Endothelial cell of umbilical vein (primary cell): Measurements from ENCODE around the gene GALNT17. TPM values are rescaled to one million over a fixed set of nuclear protein-coding genes. Genes with fewer than 3 reads are reported as not detected.

ENCODE experiments used
- BruUV-seq: library from RNA; stranded (reverse); fragments of 400-500 nt; replicated peaks from 2 replicates; lab custom pipeline; 2021; lab: Mats Ljungman, UMichigan
- CTCF ChIA-PET: fragments of 300-600, 350-600 bp; sonication (Branson Sonifier 250); formaldehyde crosslinking; loops from one replicate; lab custom pipeline; 2021; ENCODE audit warnings: antibody characterized with exemption, inconsistent platforms; lab: Charles Lee
- POLR2A ChIA-PET: fragments of 300-600, 350-600 bp; sonication (Branson Sonifier 250); formaldehyde crosslinking; loops from one replicate; lab custom pipeline; 2021; ENCODE audit warnings: antibody characterized with exemption, inconsistent platforms; lab: Charles Lee
- DNase-seq: peaks from one replicate; pipeline ENCODE4 v3.0.0-alpha.2; 2011; ENCODE audit warnings: low read depth, low spot score
- FAIRE-seq: peaks from 2 replicates; lab custom pipeline; 2011; peaks lifted over from hg19 to GRCh38; lab: Jason Lieb, UNC
- H2AFZ ChIP-seq: 2 replicates; pipeline ENCODE4 v1.6.0; 2012; ENCODE audit warnings: low read depth, low read length, control low read depth, inconsistent platforms
- H3K27ac ChIP-seq: 2 replicates; pipeline ENCODE4 v1.5.1; 2011; ENCODE audit warnings: low read depth, mild to moderate bottlenecking, control low read depth, low read length, moderate library complexity; ENCODE audit not compliant: insufficient read depth
- H3K27me3 ChIP-seq, 2 experiments: 2 replicates each; pipeline versions ENCODE4 v1.6.0 to v1.6.1; 2011; ENCODE audit warnings: low read length in 2 of 2, mixed read lengths in 1 of 2; ENCODE audit not compliant: control insufficient read depth in 2 of 2, insufficient read depth in 2 of 2
- H3K36me3 ChIP-seq, 2 experiments: 2 replicates in 1 of 2; 3 replicates in 1 of 2; pipeline ENCODE4 v1.5.1; 2011; ENCODE audit warnings: low read length in 2 of 2, mild to moderate bottlenecking in 1 of 2, moderate library complexity in 1 of 2; ENCODE audit not compliant: control insufficient read depth in 2 of 2, insufficient read depth in 2 of 2; ENCODE audit errors: extremely low read depth in 1 of 2
- H3K4me1 ChIP-seq: 3 replicates; pipeline ENCODE4 v1.5.1; 2011; ENCODE audit warnings: mild to moderate bottlenecking, low read length; ENCODE audit not compliant: control insufficient read depth, insufficient read depth; ENCODE audit errors: extremely low read depth
- H3K4me2 ChIP-seq: 2 replicates; pipeline ENCODE4 v1.6.1; 2011; ENCODE audit warnings: low read length, control low read depth, mixed read lengths; ENCODE audit not compliant: insufficient read depth
- H3K4me3 ChIP-seq, 3 experiments: fragments of 200-600 bp in 1 of 3; sonication (generic), shearing (Covaris generic) in 1 of 3; replicated peaks in 1 of 3; 2 replicates each; pipeline ENCODE4 v1.5.1; 2011 to 2016; ENCODE audit warnings: control low read depth in 3 of 3, low read length in 3 of 3, mild to moderate bottlenecking in 2 of 3, inconsistent platforms in 1 of 3, low read depth in 1 of 3, moderate library complexity in 1 of 3; ENCODE audit not compliant: insufficient read depth in 1 of 3
- H3K79me2 ChIP-seq: 2 replicates; pipeline ENCODE4 v1.6.0; 2012; ENCODE audit warnings: low read length, inconsistent platforms; ENCODE audit not compliant: control insufficient read depth, insufficient read depth
- H3K9ac ChIP-seq: replicated peaks from 2 replicates; pipeline ENCODE3; 2011; ENCODE audit warnings: low read length, control low read depth; ENCODE audit not compliant: insufficient read depth; ENCODE audit errors: extremely low read depth
- H3K9me1 ChIP-seq: replicated peaks from 3 replicates; pipeline ENCODE4 v1.6.0; 2011; ENCODE audit warnings: mild to moderate bottlenecking, low read length; ENCODE audit not compliant: control insufficient read depth, insufficient read depth; ENCODE audit errors: extremely low read depth
- H3K9me3 ChIP-seq: replicated peaks from 2 replicates; pipeline ENCODE4 v1.5.1; 2012; ENCODE audit warnings: low read length, inconsistent platforms; ENCODE audit not compliant: control insufficient read depth, insufficient read depth
- H4K20me1 ChIP-seq: replicated peaks from 2 replicates; pipeline ENCODE3; 2011; ENCODE audit warnings: mild to moderate bottlenecking, low read length; ENCODE audit not compliant: control insufficient read depth, insufficient read depth; ENCODE audit errors: extremely low read depth
- EZH2 ChIP-seq: IDR thresholded peaks from 2 replicates; pipeline ENCODE4 v1.6.1; 2012; ENCODE audit warnings: borderline replicate concordance, low read depth, mild to moderate bottlenecking, moderate library complexity, low read length, inconsistent platforms; ENCODE audit not compliant: severe bottlenecking
- POLR2AphosphoS5 ChIP-seq: IDR thresholded peaks from 2 replicates; pipeline ENCODE4 v1.6.1; 2012; ENCODE audit warnings: low read depth, mild to moderate bottlenecking, control low read depth, low read length, moderate library complexity; ENCODE audit not compliant: insufficient read depth
- dilution Hi-C: fragments of 300-500 bp; cut with MboI; formaldehyde crosslinking; loops from one replicate; pipeline ENCODE4 v1.15.0; 2019; ENCODE audit warnings: low sequenced_read_pairs; ENCODE audit not compliant: extremely low pct_ligation_motif_present
- intact Hi-C: fragments of 100-400 bp; cut with micrococcal nuclease; formaldehyde crosslinking; loops from one replicate; pipeline ENCODE4 v1.10.0; 2022
- polyA plus RNA-seq, 4 experiments: library from polyadenylated mRNA; depleted of rRNA in 3 of 4; stranded (reverse) in 3 of 4; unstranded in 1 of 4; fragments of >200 nt; gene quantifications; 2 replicates each; pipeline versions ENCODE4 v1.2.1 to v1.2.3, GENCODE V29; 2011 to 2012; ENCODE audit warnings: missing spikeins in 1 of 4
- total RNA-seq: library from RNA; stranded (reverse); gene quantifications from 2 replicates; pipeline ENCODE4 v1.2.3, GENCODE V29; 2021
- TF ChIP-seq, protein P1 (sequence below), 2 donors: IDR thresholded peaks; 1 replicate in 1 of 2; 2 replicates in 1 of 2; pipeline ENCODE4 v1.5.1; 2011; ENCODE audit warnings: low read length in 2 of 2, mild to moderate bottlenecking in 2 of 2, moderate library complexity in 2 of 2, control low read depth in 1 of 2, inconsistent platforms in 1 of 2, low read depth in 1 of 2; ENCODE audit not compliant: insufficient read depth in 1 of 2; ENCODE audit errors: extremely low read depth in 1 of 2

The GALNT17 gene
- total and polyA plus RNA-seq, 2 donors (not counting 3 experiments of a cell fraction or from before 2014, with no cell fraction given): not detected

DNA sequence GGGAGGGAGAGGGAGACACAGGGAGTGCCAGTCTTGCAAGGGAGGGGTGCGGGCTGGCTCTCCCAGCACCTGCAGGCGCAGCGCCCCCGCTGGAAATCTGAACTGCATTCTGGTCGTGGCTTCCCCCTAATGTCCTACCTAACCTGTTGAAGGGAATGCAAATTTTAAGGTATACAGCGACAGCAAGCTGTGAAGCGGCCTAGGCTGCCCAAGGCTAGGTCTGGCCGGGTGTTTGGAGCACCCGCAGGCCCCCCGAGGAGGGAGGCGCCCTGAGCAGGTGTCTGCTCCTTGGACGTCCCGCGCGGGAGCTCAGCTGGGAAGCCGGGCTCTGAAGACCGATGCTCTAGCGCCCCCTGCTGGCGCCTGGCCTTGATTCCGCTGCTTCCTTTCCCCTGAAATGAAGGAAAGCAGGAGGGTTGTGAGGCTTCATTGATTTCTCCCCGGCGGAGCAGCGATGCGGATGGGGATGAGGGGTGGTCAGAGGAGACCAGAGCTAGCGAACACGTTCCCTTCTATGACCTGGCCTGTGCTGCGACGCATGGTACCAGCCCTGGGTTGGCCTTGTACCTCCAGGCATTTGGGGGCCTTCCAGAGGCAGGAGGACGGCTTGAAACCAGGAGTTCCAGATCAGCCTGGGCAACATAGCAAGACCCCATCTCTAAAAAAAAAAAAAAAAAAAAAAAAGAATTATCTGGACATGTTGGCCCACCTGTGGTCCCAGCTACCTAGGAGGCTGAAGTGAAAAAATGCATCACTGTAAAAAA, 601.3 kb downstream of the GALNT17 start:
- POLR2A ChIA-PET: no interaction called here
- H3K9me1 ChIP-seq: no peaks in the 10 kb centered on the region
- H3K36me3 ChIP-seq: no peaks in the 10 kb centered on the region
- H3K9me3 ChIP-seq: no peaks in the 10 kb centered on the region
- TF ChIP-seq, protein P1, sequence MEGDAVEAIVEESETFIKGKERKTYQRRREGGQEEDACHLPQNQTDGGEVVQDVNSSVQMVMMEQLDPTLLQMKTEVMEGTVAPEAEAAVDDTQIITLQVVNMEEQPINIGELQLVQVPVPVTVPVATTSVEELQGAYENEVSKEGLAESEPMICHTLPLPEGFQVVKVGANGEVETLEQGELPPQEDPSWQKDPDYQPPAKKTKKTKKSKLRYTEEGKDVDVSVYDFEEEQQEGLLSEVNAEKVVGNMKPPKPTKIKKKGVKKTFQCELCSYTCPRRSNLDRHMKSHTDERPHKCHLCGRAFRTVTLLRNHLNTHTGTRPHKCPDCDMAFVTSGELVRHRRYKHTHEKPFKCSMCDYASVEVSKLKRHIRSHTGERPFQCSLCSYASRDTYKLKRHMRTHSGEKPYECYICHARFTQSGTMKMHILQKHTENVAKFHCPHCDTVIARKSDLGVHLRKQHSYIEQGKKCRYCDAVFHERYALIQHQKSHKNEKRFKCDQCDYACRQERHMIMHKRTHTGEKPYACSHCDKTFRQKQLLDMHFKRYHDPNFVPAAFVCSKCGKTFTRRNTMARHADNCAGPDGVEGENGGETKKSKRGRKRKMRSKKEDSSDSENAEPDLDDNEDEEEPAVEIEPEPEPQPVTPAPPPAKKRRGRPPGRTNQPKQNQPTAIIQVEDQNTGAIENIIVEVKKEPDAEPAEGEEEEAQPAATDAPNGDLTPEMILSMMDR (IDR thresholded peaks at IDR 0.05; ENCODE audit: extremely low read depth in 1 of 2, insufficient read depth in 1 of 2, low read depth in 1 of 2, low read length in 2 of 2): peak; percentile 72 to 80
- TF ChIP-seq POLR2AphosphoS5: no peak
- FAIRE-seq (peak; percentile 74), DNase-seq (peak; percentile 14)
- H3K4me3 ChIP-seq: no peak overlapping the region
- no peaks in the 10 kb centered on the region for H3K4me1 ChIP-seq
- H4K20me1 ChIP-seq: no peaks in the 10 kb centered on the region
- no peak overlapping the region for H2AFZ ChIP-seq
- H3K9ac ChIP-seq: no peak overlapping the region
- intact Hi-C loops (loop anchor here (1.0 to 10.0 kb wide), 3 partner anchors 876 to 1038 kb away; no protein-coding TSS in a partner anchor), dilution Hi-C loops (no loop called here)
- H3K4me2 ChIP-seq: no peak overlapping the region
- CTCF ChIA-PET: interaction anchor here (0.7 to 2.0 kb wide), 2 partner anchors 876 to 904 kb away, joined by 3 to 28 read pairs; no protein-coding TSS in a partner anchor
- H3K27ac ChIP-seq: no peak overlapping the region
- no peaks in the 10 kb centered on the region for H3K27me3 ChIP-seq
- BruUV-seq: no TSS peak
- H3K79me2 ChIP-seq: no peaks in the 10 kb centered on the region

GRCh38 chr7:71735961-71736556, 604.1 kb downstream of the GALNT17 start:
- no TSS peak for BruUV-seq
- no peaks in the 10 kb centered on the region for H3K79me2 ChIP-seq
- no peaks in the 10 kb centered on the region for H3K9me3 ChIP-seq
- ChIA-PET CTCF (interaction anchor here (1.3 to 2.5 kb wide), 2 partner anchors 880 to 908 kb away, joined by 3 to 9 read pairs; no protein-coding TSS in a partner anchor), POLR2A (no interaction called here)
- no peak overlapping the region for H3K4me3 ChIP-seq
- H3K9me1 ChIP-seq: no peaks in the 10 kb centered on the region
- no peaks in the 10 kb centered on the region for H3K4me1 ChIP-seq
- no peaks in the 10 kb centered on the region for H4K20me1 ChIP-seq
- no peak overlapping the region for H3K9ac ChIP-seq
- peak; percentile 90 for FAIRE-seq
- no peak overlapping the region for H3K4me2 ChIP-seq
- dilution Hi-C loops: no loop called here
- TF ChIP-seq, protein P1 (IDR thresholded peaks at IDR 0.05; ENCODE audit: extremely low read depth in 1 of 2, insufficient read depth in 1 of 2, low read depth in 1 of 2, low read length in 2 of 2): peak; percentile 71 to 81
- TF ChIP-seq EZH2: no peak
- intact Hi-C loops: loop anchor here (10.0 kb wide), 1 partner anchor 1041 kb away; no protein-coding TSS in a partner anchor
- no peak overlapping the region for H3K27ac ChIP-seq
- peak; percentile 24 for DNase-seq
- H3K36me3 ChIP-seq: no peaks in the 10 kb centered on the region
- no peaks in the 10 kb centered on the region for H3K27me3 ChIP-seq
- no peak overlapping the region for H2AFZ ChIP-seq
